22Rv1 (cell line): Measurements from ENCODE around the gene COLQ.

Source experiments
- CTCF ChIP-seq: fragments of 450-650 bp; IDR thresholded peaks from 2 replicates; pipeline ENCODE4 v1.5.1; 2017; ENCODE audit warnings: mild to moderate bottlenecking
- ZFX ChIP-seq: fragments of 450-650 bp; IDR thresholded peaks from 2 replicates; pipeline ENCODE4 v1.6.1; 2017; ENCODE audit warnings: antibody characterized with exemption, borderline replicate concordance

- TF ChIP-seq CTCF (no peak), ZFX (no peak)
Observed at GRCh38 chr3:15434756-15435155, 86.8 kb downstream of the COLQ start.
